Globus pallidus (tissue), 1 donor: ENCODE measurements around the gene PPP2R3A.
"Not testable (repeated sequence)": the region's sequence is repeated elsewhere in the genome, so short reads cannot be mapped to it uniquely, and the experiment has no call there.

Experiments used
- DNase-seq: peaks from one replicate; pipeline ENCODE4 v3.0.0-alpha.2; 2015; ENCODE audit warnings: low spot score

PPP2R3A gene

DNA sequence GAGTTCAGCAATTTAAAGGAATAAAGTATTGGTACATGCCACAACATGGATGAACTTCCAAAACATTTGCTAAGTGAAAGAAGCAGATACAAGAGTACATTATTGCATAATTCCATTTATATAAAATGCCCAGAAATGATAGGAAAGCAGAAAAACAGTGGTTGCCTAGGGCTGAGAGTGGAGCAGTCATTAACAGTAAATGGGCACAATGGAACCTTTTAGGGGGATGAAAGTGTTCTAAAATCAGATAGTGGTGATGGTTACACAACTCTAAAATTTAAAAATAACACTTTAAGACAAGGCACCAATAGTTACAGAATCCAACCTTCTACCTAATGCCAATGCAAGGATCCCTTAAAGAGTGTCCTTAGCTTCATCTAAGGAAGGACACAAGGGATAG lies 196.0 kb downstream of the PPP2R3A start:
- no peak for DNase-seq

GRCh38 chr3:136162322-136162721 lies 196.8 kb downstream of the PPP2R3A start:
- no peak for DNase-seq

DNA sequence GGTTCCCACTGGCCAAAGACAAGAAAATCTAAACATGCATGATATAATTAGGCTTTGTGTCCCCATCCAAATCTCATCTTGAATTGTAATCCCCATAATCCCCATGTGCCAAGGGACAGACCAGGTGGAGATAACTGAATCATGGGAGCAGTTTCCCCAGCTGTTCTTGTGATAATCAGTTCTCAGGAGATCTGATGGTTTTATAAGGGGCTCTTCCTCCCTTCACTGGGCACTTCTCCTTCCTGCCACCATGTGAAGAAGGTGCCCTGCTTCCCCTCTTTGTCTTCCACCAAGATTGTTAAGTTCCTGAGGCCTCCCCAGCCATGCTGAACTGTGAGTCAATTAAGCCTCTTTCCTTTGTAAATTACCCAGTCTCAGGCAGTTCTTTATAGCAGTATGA lies 198.1 kb downstream of the PPP2R3A start:
- not testable (repeated sequence) for DNase-seq

DNA sequence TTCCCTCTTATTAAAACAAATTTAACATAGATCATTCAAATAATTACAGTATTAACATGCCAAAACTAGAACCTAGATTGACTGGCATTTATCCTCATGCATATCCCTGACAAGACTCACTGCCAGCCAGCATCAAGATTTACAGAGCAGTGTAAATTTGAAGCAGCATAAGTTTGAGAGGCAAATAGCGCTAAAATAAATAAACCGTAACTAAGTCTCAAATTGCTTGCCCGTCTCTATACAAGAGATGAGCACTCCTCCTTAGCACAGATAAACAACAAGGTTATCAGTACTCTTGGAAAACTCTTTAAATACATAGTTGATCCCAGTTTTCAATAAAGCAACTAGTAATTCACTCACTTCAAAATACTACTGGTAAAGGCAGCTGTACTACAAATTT lies 201.0 kb downstream of the PPP2R3A start:
- no peak for DNase-seq

DNA sequence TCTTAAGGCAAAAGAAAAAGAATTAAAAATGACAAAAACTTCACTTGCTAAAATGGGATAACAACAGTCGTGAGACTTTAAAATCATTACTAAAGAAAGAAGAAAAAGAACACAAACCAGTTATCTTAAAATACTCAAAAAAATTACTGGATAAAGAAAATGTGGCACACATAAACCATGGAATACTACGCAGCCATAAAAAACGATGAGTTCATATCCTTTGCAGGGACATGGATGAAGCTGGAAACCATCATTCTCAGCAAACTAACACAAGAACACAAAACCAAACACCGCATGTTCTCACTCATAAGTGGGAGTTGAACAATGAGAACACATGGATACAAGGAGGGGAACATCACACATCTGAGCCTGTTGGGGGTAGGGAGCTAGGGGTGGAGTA lies 202.7 kb downstream of the PPP2R3A start:
- DNase-seq = not testable (repeated sequence)

DNA sequence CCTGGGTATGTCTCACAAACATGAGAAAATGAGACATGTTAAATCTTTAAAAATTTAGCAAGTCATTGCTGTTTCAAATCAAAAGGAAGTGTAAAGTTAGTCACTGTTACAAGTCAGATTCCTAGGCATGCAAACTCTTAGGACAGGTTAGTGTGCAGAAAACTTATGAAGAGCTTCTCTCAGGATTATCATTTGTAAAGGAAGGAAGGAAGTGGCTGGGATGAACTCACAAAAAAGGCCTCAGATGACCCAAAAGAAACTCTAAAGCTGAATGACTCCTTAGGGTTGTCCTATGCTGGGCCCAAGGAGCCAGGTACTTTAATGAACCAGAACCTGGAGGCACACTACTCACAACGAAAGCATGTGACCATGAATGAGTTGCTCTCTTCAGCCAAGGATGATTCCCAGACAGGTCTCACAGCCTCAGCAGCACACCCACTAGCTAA lies 205.6 kb downstream of the PPP2R3A start:
- DNase-seq = no peak

DNA sequence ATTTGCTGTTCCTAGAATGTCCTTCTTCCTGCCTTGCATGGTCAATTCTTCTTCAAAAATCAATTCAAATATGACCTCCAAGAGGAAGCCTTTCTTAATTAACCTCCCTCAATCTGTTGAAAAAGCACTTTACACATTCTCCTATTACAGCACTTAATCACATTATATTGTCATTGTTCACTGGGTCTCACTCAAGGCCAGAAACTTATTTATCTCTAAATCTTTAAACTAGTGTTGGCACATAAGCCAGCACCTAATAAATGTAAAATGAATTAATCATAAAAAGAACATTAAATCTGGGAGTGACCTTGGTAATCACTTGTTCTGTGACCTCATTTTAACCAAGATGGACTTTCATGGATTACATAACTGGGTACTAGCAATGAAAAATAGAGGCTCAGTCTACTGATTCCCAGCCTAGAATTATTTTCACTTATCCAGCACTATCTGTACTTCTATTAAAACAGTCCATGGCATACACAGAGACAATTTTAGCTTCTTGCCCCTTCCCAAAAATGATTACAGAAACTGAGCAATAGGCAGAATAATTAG lies 208.5 kb downstream of the PPP2R3A start:
- DNase-seq = no peak

- no peak for DNase-seq
Measured at GRCh38 chr3:136177876-136178275, 212.3 kb downstream of the PPP2R3A start.

GRCh38 chr3:136181741-136182140 lies 216.2 kb downstream of the PPP2R3A start:
- DNase-seq = no peak

DNA sequence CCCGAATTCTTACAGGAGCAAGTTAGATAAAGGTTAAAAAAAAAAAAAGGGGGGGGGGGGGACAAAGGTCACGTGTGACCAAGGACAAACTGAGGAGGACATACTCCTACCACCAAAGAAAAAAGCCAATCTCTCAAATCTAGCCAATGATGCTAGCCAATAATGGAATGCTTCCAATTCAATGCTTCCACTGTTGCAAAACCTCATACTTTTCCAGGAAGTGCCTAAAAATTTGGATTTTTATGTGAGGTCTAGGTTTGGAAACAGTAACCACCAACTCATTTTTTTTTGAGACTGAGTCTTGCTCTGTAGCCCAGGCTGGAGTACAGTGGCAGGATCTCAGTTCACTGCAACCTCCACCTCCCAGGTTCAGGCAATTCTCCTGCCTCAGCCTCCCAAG lies 219.2 kb downstream of the PPP2R3A start:
- DNase-seq = no peak

DNA sequence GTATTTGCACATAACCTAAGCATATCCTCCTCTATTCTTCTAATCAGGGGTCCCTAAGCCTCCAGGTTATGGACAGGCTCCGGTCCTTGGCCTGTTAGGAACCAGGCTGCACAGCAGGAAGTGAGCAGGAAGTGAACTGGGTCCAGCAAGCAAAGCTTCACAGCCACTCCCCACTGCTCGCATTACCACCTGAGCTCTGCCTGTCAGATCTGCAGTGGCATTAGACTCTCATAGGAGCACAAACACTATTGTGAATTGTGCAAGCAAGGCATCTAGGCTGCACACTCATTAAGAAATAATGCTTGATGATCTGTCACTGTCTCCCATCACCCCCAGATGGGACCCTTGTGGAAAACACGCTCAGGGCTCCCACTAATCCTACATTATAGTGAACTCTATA lies 220.8 kb downstream of the PPP2R3A start:
- DNase-seq = no peak

- no peak for DNase-seq
Measured at GRCh38 chr3:136186846-136187245, 221.3 kb downstream of the PPP2R3A start.

DNA sequence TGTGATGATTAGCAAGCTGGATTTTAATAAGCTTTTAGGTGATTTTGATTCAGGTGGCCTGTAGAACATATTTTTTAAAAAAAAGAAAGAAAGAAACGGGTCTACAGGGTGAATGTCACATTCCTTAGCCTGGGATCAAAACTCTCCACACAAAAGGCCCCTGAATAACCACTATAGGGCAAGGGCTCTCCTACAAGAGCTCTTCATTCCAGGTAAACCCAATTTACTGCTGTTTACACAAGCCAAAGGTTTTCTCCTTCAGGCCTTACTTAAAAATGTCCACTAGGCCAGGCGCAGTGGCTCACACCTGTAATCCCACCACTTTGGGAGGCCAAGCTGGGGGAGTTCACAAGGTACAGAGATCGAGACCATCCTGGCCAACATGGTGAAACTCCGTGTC lies 222.3 kb downstream of the PPP2R3A start:
- no peak for DNase-seq

DNA sequence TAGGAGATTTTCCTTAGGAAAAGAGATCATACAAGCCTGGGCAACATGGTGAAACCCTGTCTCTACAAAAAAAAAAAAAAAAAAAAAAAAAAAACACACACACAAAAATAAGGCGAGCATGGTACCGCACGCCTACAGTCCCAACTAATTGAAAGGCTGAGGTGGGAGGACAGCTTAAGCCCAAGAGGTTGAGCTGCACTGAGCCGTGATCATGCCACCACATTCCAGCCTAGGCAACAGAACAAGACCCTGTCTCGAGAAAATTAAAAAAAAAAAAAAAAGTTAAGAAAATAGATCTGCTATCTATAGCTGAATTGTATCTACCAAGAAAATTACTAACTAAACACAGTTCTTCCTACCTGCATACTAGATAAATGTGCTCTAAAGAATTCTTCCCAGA lies 223.5 kb downstream of the PPP2R3A start:
- DNase-seq = no peak

- no peak for DNase-seq
Measured at GRCh38 chr3:136189859-136190617, 224.5 kb downstream of the PPP2R3A start.

DNA sequence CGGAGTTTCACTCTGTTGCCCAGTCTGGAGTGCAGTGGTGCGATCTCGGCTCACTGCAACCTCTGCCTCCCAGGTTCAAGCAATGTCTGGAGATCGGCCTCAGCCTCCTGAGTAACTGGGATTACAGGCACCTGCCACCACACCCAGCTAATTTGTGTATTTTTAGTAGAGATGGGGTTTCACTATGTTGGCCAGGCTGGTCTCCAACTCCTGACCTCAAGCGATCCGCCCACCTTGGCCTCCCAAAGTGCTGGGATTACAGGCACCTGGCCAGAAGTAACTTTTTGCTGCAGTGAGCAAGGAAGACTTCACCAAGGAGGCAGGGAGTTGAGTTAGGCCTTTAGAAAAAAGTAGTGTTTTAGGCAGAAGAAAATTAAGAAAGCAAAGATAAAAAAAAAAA lies 226.7 kb downstream of the PPP2R3A start:
- not testable (repeated sequence) for DNase-seq

DNA sequence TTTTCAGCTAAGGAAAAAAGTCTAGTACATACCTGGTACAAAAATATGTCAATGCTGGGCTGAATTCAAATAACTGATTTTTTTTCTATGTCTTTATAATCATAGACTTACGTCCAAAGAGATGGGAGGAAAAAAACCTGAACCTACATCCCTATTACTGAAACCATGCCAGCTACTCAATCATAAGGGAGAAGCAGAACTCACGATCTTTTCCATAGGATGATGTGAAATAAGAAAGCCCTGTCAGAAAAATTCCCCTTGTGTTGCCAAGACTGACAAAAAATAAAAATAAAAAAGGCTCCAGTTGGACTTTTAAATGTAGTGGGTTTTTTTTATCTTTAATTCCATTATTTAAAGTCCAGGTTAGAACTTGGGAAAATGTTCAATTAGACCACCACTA lies 227.3 kb downstream of the PPP2R3A start:
- no peak for DNase-seq

- no peak for DNase-seq
Measured at GRCh38 chr3:136193278-136194054, 227.9 kb downstream of the PPP2R3A start.

DNA sequence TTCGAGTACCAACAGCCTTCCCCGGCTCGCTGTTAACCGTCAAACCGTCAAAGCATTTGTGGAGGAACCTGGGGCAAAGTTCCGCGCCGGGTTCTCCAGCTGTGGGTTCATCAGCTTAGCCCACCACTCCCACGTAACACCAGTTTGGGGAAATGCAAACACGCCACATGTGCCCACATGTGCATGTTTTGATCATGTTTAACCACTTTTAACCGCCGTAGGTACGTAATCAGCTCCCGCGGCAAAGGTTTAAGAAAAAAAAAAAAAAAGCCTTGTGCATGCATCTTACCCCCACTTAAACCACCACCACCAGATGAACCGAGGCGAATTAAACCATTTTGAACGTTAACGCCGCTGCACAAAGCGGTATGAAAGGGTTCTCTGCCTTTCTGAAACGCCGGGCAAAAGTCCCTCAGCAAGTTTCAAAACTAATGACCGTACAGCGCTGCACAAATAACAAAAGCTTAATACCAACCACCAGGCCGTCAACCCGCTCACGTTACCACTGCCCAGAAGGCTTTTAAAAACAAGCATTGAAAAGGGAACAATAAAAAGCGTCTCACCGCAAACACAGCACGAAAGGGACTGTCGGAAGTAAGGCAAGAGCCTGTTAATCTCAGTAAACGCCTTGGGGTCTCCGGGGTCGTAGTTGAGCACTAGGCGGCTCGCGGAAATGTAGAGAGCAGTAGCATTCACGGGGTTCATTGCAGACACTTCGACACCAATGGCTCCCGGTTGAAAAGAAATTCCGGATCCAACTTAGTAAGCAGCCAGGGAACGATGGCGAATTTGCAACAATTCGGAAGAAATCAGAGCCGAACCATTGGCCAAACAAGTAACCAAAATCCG lies 229.1 kb downstream of the PPP2R3A start:
- peak; percentile 38 for DNase-seq

DNA sequence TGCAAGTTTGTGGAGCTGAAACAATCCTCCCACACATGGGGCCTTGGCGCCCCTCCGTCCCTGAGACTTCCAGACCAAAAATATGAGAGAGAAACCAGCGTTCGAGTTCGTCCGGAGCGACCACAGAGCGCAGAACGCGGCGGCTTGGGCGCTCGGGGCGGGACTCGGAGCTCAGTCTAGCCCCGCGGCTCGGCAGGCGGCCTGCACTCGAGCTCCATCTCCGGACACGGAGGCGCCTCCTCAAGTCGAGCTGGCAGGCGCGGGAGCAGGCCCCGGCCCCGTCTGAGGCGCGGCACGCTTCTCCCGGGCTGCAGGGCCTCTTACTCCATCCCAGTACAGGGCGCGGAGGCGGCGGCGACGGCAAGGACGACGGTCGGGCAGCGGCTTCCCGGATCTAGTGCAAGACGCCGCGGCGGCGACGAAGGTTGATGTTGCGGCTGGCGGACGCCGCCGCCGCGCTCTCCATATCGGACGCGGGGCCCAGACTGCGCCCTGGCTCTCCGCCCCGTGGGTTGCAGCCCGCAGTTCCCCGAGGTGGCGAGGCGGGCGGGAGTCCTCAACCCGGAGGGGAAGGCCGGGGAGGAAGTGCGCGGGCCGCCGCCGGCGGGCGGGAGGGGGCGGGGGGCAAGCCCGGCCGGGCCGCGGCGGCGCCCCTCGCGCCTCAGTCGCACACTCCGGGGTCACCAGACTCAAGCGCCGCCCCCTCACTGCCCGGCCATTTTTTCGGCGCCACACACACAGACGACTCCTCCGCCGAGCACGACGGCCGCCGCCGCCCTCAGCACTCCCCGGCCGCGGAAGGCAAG lies 229.9 kb downstream of the PPP2R3A start:
- DNase-seq = peak; percentile 81

- DNase-seq = no peak
Measured at GRCh38 chr3:136196064-136196400, 230.5 kb downstream of the PPP2R3A start, which contains the start of gene MSL2. MSL2 (minus strand) TSS chr3:136196335; CDS start chr3:136195113, 1,222 bp downstream.
